GM23338 (cell line): Measurements from ENCODE around the gene HSD3B7. TPM values are rescaled to one million over a fixed set of nuclear protein-coding genes. Genes with fewer than 3 reads are reported as not detected.
A peak's percentile ranks its signal among the peaks of the same experiment; 100 is the strongest.

Experiments
- ATAC-seq: fragments of 200-7000 bp; cut with Tn5 transposase; 3 replicates; pipeline ENCODE4 v1.9.1; 2020
- DNase-seq: peaks from one replicate; pipeline ENCODE4 v3.0.0-alpha.2; 2015; ENCODE audit warnings: low spot score
- H2AFZ ChIP-seq: fragments of 200-600 bp; sonication (generic); 2 replicates; pipeline ENCODE4 v1.8.0; 2016; ENCODE audit warnings: antibody characterized with exemption, mild to moderate bottlenecking, moderate library complexity
- H3F3A ChIP-seq: fragments of 200-600 bp; sonication (generic); replicated peaks from 2 replicates; pipeline ENCODE4 v1.8.0; 2017; ENCODE audit warnings: antibody characterized with exemption, mixed run types, low read depth
- H3K27ac ChIP-seq: fragments of 200-600 bp; sonication (generic); 2 replicates; pipeline ENCODE4 v1.6.1; 2016; ENCODE audit warnings: low read depth
- H3K27me3 ChIP-seq: fragments of 200-600 bp; sonication (generic); 2 replicates; pipeline ENCODE4 v1.8.0; 2016; ENCODE audit warnings: mild to moderate bottlenecking, mixed run types, moderate library complexity; ENCODE audit not compliant: insufficient read depth
- H3K36me3 ChIP-seq: fragments of 200-600 bp; sonication (generic); 2 replicates; pipeline ENCODE4 v1.8.0; 2016; ENCODE audit warnings: mild to moderate bottlenecking; ENCODE audit not compliant: insufficient read depth
- H3K4me1 ChIP-seq: fragments of 200-600 bp; sonication (generic); 2 replicates; pipeline ENCODE4 v1.8.0; 2016; ENCODE audit warnings: mild to moderate bottlenecking, moderate library complexity; ENCODE audit not compliant: insufficient read depth
- H3K4me2 ChIP-seq: fragments of 200-600 bp; sonication (generic); 2 replicates; pipeline ENCODE4 v1.7.1; 2017; ENCODE audit warnings: mixed run types
- H3K4me3 ChIP-seq: fragments of 200-600 bp; sonication (generic); 2 replicates; pipeline ENCODE4 v1.6.1; 2016; ENCODE audit warnings: mixed run types
- H3K79me2 ChIP-seq: fragments of 200-600 bp; sonication (generic); replicated peaks from 2 replicates; pipeline ENCODE4 v1.8.0; 2017; ENCODE audit warnings: mild to moderate bottlenecking; ENCODE audit not compliant: insufficient read depth
- H3K9me2 ChIP-seq: fragments of 200-600 bp; sonication (generic); 2 replicates; pipeline ENCODE4 v1.8.0; 2017; ENCODE audit not compliant: insufficient read depth
- H4K20me1 ChIP-seq: fragments of 200-600 bp; sonication (generic); replicated peaks from 2 replicates; pipeline ENCODE4 v1.8.0; 2017; ENCODE audit warnings: mild to moderate bottlenecking; ENCODE audit not compliant: insufficient read depth
- H3K27ac Mint-ChIP-seq: 2 replicates; pipeline ENCODE4 v1.8.0; 2020; ENCODE audit warnings: inconsistent platforms, mild to moderate bottlenecking, moderate library complexity, mixed read lengths
- H3K27me3 Mint-ChIP-seq: 3 replicates; pipeline ENCODE4 v1.8.0; 2022; ENCODE audit warnings: low read depth, mild to moderate bottlenecking, moderate library complexity, mixed read lengths, inconsistent platforms; ENCODE audit not compliant: insufficient read depth, poor library complexity
- H3K36me3 Mint-ChIP-seq: 3 replicates; pipeline ENCODE4 v1.8.0; 2021; ENCODE audit warnings: low read depth, mild to moderate bottlenecking, inconsistent platforms, moderate library complexity, mixed read lengths
- H3K4me1 Mint-ChIP-seq: 3 replicates; pipeline ENCODE4 v1.8.0; 2020; ENCODE audit warnings: mild to moderate bottlenecking, inconsistent platforms, mixed read lengths
- H3K4me3 Mint-ChIP-seq: 3 replicates; pipeline ENCODE4 v1.8.0; 2021; ENCODE audit warnings: moderate library complexity, mild to moderate bottlenecking, inconsistent platforms, mixed read lengths
- H3K9me3 Mint-ChIP-seq: 3 replicates; pipeline ENCODE4 v1.8.0; 2020; ENCODE audit warnings: moderate library complexity, mild to moderate bottlenecking, inconsistent platforms, mixed read lengths
- EZH2phosphoT487 ChIP-seq: fragments of 200-600 bp; sonication (generic); IDR thresholded peaks from one replicate; pipeline ENCODE4 v1.8.1; 2018; ENCODE audit warnings: antibody characterized with exemption; ENCODE audit not compliant: unreplicated experiment
- ZNF331 ChIP-seq: fragments of 250-450 bp; sonication (Bioruptor Pico); IDR thresholded peaks from 2 replicates; pipeline ENCODE4 v1.5.0; 2020; ENCODE audit warnings: low read depth, mild to moderate bottlenecking, moderate library complexity
- polyA plus RNA-seq: library from polyadenylated mRNA; unstranded; fragments of >200 nt; fragmentation: Nextera tagmentation; extraction: Ambion mirVana; gene quantifications from 2 replicates; pipeline ENCODE4 v1.2.1, GENCODE V29; 2016
- total RNA-seq: library from RNA; depleted of rRNA; stranded (reverse); fragments of >200 nt; shearing (Covaris generic); gene quantifications from 2 replicates; pipeline ENCODE4 v1.2.3, GENCODE V29; 2014
- TF ChIP-seq, protein P1 (sequence below), 2 experiments: fragments of 200-600 bp in 1 of 2; sonication (generic) in 1 of 2; conservative IDR thresholded peaks; 2 replicates each; pipeline versions ENCODE4 v1.5.1 to v1.6.1; 2016 to 2017; ENCODE audit warnings: antibody characterized with exemption in 2 of 2, low read depth in 2 of 2, mild to moderate bottlenecking in 2 of 2, moderate library complexity in 1 of 2

Gene HSD3B7
- total and polyA plus RNA-seq, 2 experiments from 2014 or later: 4.3 to 12.2 TPM

DNA sequence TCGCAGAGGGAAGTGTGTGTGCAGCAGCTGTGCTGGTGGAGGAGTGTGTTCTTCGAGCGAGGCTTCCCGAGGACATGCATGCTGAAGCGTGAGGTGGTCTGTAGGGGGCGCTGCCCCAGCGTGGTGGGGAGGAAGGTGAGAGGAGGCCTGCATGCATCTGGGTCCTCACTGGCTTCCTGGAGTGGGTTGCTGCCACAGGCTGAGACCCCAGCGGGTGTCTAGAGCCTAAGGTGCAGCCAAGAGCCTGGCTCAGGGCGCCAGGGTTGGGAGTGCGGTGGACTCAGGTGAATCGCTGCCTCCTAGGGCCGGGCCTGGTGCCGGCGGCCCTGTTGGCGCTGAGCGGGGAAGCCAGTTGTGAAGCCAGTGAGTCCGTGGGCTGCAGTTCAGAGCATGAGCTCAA is 7.5 kb upstream of the HSD3B7 start:
- DNase-seq (peak; percentile 84), ATAC-seq (peak; percentile 77)
- peaks cover 20% of the 10 kb centered on the region for H3K27me3 Mint-ChIP-seq
- Histone ChIP-seq H3K9me2 (no peaks in the 10 kb centered on the region), H3K27ac (no peak overlapping the region), H3F3A (peaks cover 3% of the 10 kb centered on the region; the same call in 1 of the 2 replicates), H3K27me3 (no peaks in the 10 kb centered on the region), H4K20me1 (peaks cover 16% of the 10 kb centered on the region), H3K36me3 (peaks cover 15% of the 10 kb centered on the region; the same call in 1 of the 2 replicates), H3K4me2 (no peak overlapping the region), H2AFZ (no peak overlapping the region), H3K4me3 (no peak overlapping the region), H3K4me1 (no peaks in the 10 kb centered on the region), H3K79me2 (no peaks in the 10 kb centered on the region)
- no peaks in the 10 kb centered on the region for H3K4me1 Mint-ChIP-seq
- peaks cover 68% of the 10 kb centered on the region for H3K36me3 Mint-ChIP-seq
- TF ChIP-seq, protein P1, sequence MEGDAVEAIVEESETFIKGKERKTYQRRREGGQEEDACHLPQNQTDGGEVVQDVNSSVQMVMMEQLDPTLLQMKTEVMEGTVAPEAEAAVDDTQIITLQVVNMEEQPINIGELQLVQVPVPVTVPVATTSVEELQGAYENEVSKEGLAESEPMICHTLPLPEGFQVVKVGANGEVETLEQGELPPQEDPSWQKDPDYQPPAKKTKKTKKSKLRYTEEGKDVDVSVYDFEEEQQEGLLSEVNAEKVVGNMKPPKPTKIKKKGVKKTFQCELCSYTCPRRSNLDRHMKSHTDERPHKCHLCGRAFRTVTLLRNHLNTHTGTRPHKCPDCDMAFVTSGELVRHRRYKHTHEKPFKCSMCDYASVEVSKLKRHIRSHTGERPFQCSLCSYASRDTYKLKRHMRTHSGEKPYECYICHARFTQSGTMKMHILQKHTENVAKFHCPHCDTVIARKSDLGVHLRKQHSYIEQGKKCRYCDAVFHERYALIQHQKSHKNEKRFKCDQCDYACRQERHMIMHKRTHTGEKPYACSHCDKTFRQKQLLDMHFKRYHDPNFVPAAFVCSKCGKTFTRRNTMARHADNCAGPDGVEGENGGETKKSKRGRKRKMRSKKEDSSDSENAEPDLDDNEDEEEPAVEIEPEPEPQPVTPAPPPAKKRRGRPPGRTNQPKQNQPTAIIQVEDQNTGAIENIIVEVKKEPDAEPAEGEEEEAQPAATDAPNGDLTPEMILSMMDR (conservative IDR thresholded peaks at IDR 0.05; ENCODE audit: low read depth in 2 of 2): peak; percentile 68 to 84
- no peak for TF ChIP-seq EZH2phosphoT487
- H3K9me3 Mint-ChIP-seq: peaks cover 1% of the 10 kb centered on the region; the same call in 1 of the 3 replicates
- H3K4me3 Mint-ChIP-seq: no peak overlapping the region
- H3K27ac Mint-ChIP-seq: peak overlapping the region; percentile 71; the same call in 1 of the 2 replicates

- H3K36me3 ChIP-seq: peaks cover 9% of the 10 kb centered on the region; the same call in 1 of the 2 replicates
- no peaks in the 10 kb centered on the region for H3K4me1 ChIP-seq
- Mint-ChIP-seq H3K36me3 (peaks cover 58% of the 10 kb centered on the region), H3K27ac (no peak overlapping the region), H3K4me1 (no peaks in the 10 kb centered on the region), H3K27me3 (peaks cover 14% of the 10 kb centered on the region), H3K9me3 (peaks cover 2% of the 10 kb centered on the region; the same call in 1 of the 3 replicates), H3K4me3 (no peak overlapping the region)
- DNase-seq: peak; percentile 30
- H3F3A ChIP-seq: peaks cover 8% of the 10 kb centered on the region
- H3K4me3 ChIP-seq: no peak overlapping the region
- H3K9me2 ChIP-seq: no peaks in the 10 kb centered on the region
- H2AFZ ChIP-seq: no peak overlapping the region
- peaks cover 16% of the 10 kb centered on the region for H4K20me1 ChIP-seq
- no peak for TF ChIP-seq ZNF331 (CRISPR knock-in tag)
- TF ChIP-seq, protein P1 (conservative IDR thresholded peaks at IDR 0.05; ENCODE audit: low read depth in 2 of 2): peak in 1 of 2 experiments; percentile 43; a peak in 2 of 4 replicates
- H3K79me2 ChIP-seq: no peaks in the 10 kb centered on the region
- H3K27me3 ChIP-seq: no peaks in the 10 kb centered on the region
- ATAC-seq: peak; percentile 6; the same call in 2 of the 3 replicates
- no peak overlapping the region for H3K27ac ChIP-seq
- no peak overlapping the region for H3K4me2 ChIP-seq
Observed at GRCh38 chr16:30979170-30980022, 5.6 kb upstream of the HSD3B7 start.
